ENCODE measurements around the gene C11orf21.

The C11orf21 gene

GRCh38 chr11:2252018-2252417, 49.7 kb downstream of the C11orf21 start:
- Histone ChIP-seq H3K4me2 (ENCODE audit: low read depth, low read length, poor library complexity, severe bottlenecking) (no peak overlapping the region), H3F3A (ENCODE audit: insufficient read depth) (no peaks in the 10 kb centered on the region), H3K36me3 (ENCODE audit: low read length) (no peaks in the 10 kb centered on the region), H3K27ac (ENCODE audit: low read depth, low read length) (no peak overlapping the region), H4K20me1 (ENCODE audit: low read depth, low read length) (no peaks in the 10 kb centered on the region), H2AFZ (ENCODE audit: low read depth, low read length, severe bottlenecking) (no peak overlapping the region), H3K9me2 (replicated peaks; ENCODE audit: insufficient read depth, low read length) (no peaks in the 10 kb centered on the region), H3K27me3 (ENCODE audit: low read length) (no peaks in the 10 kb centered on the region), H3K79me2 (ENCODE audit: insufficient read depth, low read length) (no peaks in the 10 kb centered on the region), H3K9me3 (ENCODE audit: insufficient read depth, low read length) (no peaks in the 10 kb centered on the region), H3K9ac (ENCODE audit: low read length) (no peak overlapping the region), H3K4me3 (ENCODE audit: insufficient read depth, low read length, poor library complexity, severe bottlenecking) (no peak overlapping the region)
- TF ChIP-seq EZH2phosphoT487 (conservative IDR thresholded peaks at IDR 0.05; ENCODE audit: low read length), result no peak
- no peak for TF ChIP-seq CTCF (IDR thresholded peaks at IDR 0.05; ENCODE audit: insufficient read depth, low read length, poor library complexity, severe bottlenecking)

GRCh38 chr11:2251138-2251537, 50.6 kb downstream of the C11orf21 start:
- TF ChIP-seq EZH2phosphoT487 (conservative IDR thresholded peaks at IDR 0.05; ENCODE audit: low read length) (no peak), CTCF (IDR thresholded peaks at IDR 0.05; ENCODE audit: insufficient read depth, low read length, poor library complexity, severe bottlenecking) (no peak)
- Histone ChIP-seq H3K9ac (ENCODE audit: low read length) (no peak overlapping the region), H3K79me2 (ENCODE audit: insufficient read depth, low read length) (no peaks in the 10 kb centered on the region), H3K4me3 (ENCODE audit: insufficient read depth, low read length, poor library complexity, severe bottlenecking) (no peak overlapping the region), H3K9me3 (ENCODE audit: insufficient read depth, low read length) (no peaks in the 10 kb centered on the region), H4K20me1 (ENCODE audit: low read depth, low read length) (no peaks in the 10 kb centered on the region), H2AFZ (ENCODE audit: low read depth, low read length, severe bottlenecking) (no peak overlapping the region), H3K36me3 (ENCODE audit: low read length) (no peaks in the 10 kb centered on the region), H3K27ac (ENCODE audit: low read depth, low read length) (no peak overlapping the region), H3F3A (ENCODE audit: insufficient read depth) (no peaks in the 10 kb centered on the region), H3K9me2 (replicated peaks; ENCODE audit: insufficient read depth, low read length) (no peaks in the 10 kb centered on the region), H3K27me3 (ENCODE audit: low read length) (no peaks in the 10 kb centered on the region), H3K4me2 (ENCODE audit: low read depth, low read length, poor library complexity, severe bottlenecking) (no peak overlapping the region)

- Histone ChIP-seq H3K4me2 (ENCODE audit: low read depth, low read length, poor library complexity, severe bottlenecking) (no peak overlapping the region), H3K9ac (ENCODE audit: low read length) (no peak overlapping the region), H3K27ac (ENCODE audit: low read depth, low read length) (no peak overlapping the region), H3F3A (ENCODE audit: insufficient read depth) (no peaks in the 10 kb centered on the region), H4K20me1 (ENCODE audit: low read depth, low read length) (no peaks in the 10 kb centered on the region), H2AFZ (ENCODE audit: low read depth, low read length, severe bottlenecking) (no peak overlapping the region), H3K9me2 (replicated peaks; ENCODE audit: insufficient read depth, low read length) (no peaks in the 10 kb centered on the region), H3K27me3 (ENCODE audit: low read length) (no peaks in the 10 kb centered on the region), H3K36me3 (ENCODE audit: low read length) (no peaks in the 10 kb centered on the region), H3K9me3 (ENCODE audit: insufficient read depth, low read length) (no peaks in the 10 kb centered on the region), H3K79me2 (ENCODE audit: insufficient read depth, low read length) (no peaks in the 10 kb centered on the region), H3K4me3 (ENCODE audit: insufficient read depth, low read length, poor library complexity, severe bottlenecking) (no peak overlapping the region)
- no peak for TF ChIP-seq CTCF (IDR thresholded peaks at IDR 0.05; ENCODE audit: insufficient read depth, low read length, poor library complexity, severe bottlenecking)
- TF ChIP-seq EZH2phosphoT487 (conservative IDR thresholded peaks at IDR 0.05; ENCODE audit: low read length), result no peak
These were observed 51.2 kb downstream of the C11orf21 start for GRCh38 chr11:2250485-2250884.
